A172 (cell line): Measurements from ENCODE around the gene MRS2. TPM values are rescaled to one million over a fixed set of nuclear protein-coding genes. Genes with fewer than 3 reads are reported as not detected.

Experiments used
- DNase-seq: peaks from one replicate; pipeline ENCODE4 v3.0.0-alpha.2; 2015; ENCODE audit warnings: low spot score
- total RNA-seq: library from RNA; depleted of rRNA; stranded (reverse); fragments of >200 nt; shearing (Covaris generic); gene quantifications from 2 replicates; pipeline ENCODE4 v1.2.3, GENCODE V29; 2014; rRNA removed

The MRS2 gene
- total RNA-seq, 1 experiment from 2014 or later: 46.5 TPM

DNA sequence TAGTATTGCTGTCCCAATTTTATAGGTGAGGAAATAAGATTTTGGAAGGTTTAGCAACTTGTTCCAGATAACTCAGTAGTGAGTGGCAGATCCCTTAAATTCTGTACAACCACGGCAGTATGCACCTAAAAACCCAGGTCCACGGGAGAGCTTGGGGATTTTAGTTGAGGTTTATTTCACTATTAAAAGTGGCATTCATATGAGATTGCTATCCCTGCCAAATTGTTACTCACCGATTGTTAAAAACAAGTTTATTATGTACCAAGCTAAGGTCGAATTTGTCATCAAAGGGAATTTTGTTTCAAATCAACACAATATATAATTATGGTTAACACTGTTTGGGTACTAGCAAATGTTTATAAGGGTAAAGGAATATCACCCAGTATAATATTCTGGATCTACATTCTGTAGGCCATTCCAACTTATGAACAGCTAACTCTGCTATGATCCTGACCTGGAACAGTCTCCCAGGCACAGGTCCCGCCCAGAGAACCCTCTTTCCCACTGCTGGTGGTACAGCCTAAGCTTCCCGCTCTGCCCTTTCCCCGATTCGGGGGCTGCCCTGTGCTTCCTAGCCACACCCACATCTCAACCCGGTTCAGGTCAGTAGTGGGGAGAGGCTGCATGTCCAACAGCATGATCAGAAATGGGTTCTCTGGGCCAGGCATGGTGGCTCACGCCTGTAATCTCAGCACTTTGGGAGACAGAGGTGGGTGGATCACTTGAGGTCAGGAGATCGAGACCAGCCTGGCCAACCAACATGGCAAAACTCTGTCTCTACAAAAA is 61.7 kb downstream of the MRS2 start:
- no peak for DNase-seq

DNA sequence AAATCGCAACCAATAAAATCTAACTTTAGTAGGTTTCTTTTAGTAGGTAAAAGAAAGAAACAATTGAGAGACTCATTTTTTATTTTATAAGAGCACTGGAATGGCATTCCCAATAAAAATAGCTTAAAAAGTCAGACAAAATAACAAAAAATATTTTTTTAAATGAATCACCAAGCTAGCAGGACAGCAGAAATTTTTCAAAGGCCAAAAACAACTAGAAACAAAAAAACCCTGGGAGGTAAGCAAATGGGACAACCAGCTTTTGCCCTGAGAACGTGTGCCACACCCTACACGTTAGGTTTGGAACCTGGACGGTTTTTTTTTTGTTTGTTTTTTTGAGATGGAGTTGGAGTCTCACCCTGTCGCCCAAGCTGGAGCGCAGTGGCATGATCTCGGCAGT is 67.1 kb downstream of the MRS2 start:
- DNase-seq: no peak

DNA sequence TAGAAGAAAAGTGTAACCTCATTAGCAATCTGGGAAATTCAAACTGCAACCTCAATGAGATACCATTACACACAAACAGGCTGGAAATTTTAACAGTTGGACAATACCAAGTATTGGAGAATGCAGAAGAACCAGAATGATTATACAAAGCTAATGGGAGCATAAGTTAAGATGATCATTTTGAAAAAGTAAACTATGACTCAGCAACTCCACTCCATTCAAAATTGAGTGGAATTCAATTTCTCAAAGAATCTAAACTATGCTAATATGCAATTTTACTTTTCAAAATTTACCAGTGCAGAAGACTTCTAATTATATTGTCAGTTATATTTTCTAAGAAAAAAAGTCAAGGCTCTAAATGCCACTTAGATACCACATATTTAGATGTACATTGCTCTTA is 69.4 kb downstream of the MRS2 start:
- DNase-seq: no peak

Other genes starting within 250 kb of the MRS2 start
- gene DCDC2, start 44.9 kb upstream of the MRS2 start, total RNA-seq: 0.55 and 0.62 TPM in 2 replicates
- 0.36 and 0.55 TPM in 2 replicates for gene GPLD1, start 86.6 kb downstream of the MRS2 start, total RNA-seq
- 2.2 and 5.1 TPM in 2 replicates for gene ALDH5A1, start 92.0 kb downstream of the MRS2 start, total RNA-seq
- gene KIAA0319, start 243.3 kb downstream of the MRS2 start, total RNA-seq: 0.71 and 2.0 TPM in 2 replicates